Muscle layer of colon (tissue), 2 donors: ENCODE data around the gene DTNB.
"Not testable (repeated sequence)": the region's sequence is repeated elsewhere in the genome, so short reads cannot be mapped to it uniquely, and the experiment has no call there.

Experiments used
- H3K27ac ChIP-seq: one replicate; pipeline ENCODE4 v1.7.0; 2013; ENCODE audit warnings: low read depth, mild to moderate bottlenecking, low read length, moderate library complexity
- H3K27me3 ChIP-seq, 2 donors: one replicate each; pipeline ENCODE4 v1.7.0; 2013; ENCODE audit warnings: low read length in 2 of 2, mild to moderate bottlenecking in 2 of 2; ENCODE audit not compliant: insufficient read depth in 2 of 2, control insufficient read depth in 1 of 2
- H3K36me3 ChIP-seq: one replicate; pipeline ENCODE4 v1.7.0; 2013; ENCODE audit warnings: mild to moderate bottlenecking, low read length; ENCODE audit not compliant: insufficient read depth
- H3K4me1 ChIP-seq: one replicate; pipeline ENCODE4 v1.7.0; 2013; ENCODE audit warnings: mild to moderate bottlenecking, low read length; ENCODE audit not compliant: insufficient read depth
- H3K4me3 ChIP-seq, 2 donors: one replicate each; pipeline ENCODE4 v1.7.0; 2013; ENCODE audit warnings: low read length in 2 of 2, low read depth in 1 of 2, mild to moderate bottlenecking in 1 of 2, moderate library complexity in 1 of 2
- H3K9ac ChIP-seq: one replicate; pipeline ENCODE4 v1.7.0; 2013; ENCODE audit warnings: low read length
- H3K9me3 ChIP-seq: one replicate; pipeline ENCODE4 v1.7.0; 2013; ENCODE audit warnings: mild to moderate bottlenecking, low read length
- donor health status: abdominal sarcoma.
- donor health status: Adenocarcinoma of cecum.

Gene DTNB

GRCh38 chr2:25411281-25411680, 262.1 kb downstream of the DTNB start:
- no peak overlapping the region for H3K4me3 ChIP-seq
- no peaks in the 10 kb centered on the region for H3K4me1 ChIP-seq
- H3K27ac ChIP-seq, result no peak overlapping the region
- no peaks in the 10 kb centered on the region for H3K27me3 ChIP-seq
- no peaks in the 10 kb centered on the region for H3K9me3 ChIP-seq
- no peak overlapping the region for H3K9ac ChIP-seq
- no peaks in the 10 kb centered on the region for H3K36me3 ChIP-seq

GRCh38 chr2:25410370-25410769, 263.0 kb downstream of the DTNB start:
- Histone ChIP-seq H3K9me3 (no peaks in the 10 kb centered on the region), H3K4me1 (no peaks in the 10 kb centered on the region), H3K36me3 (no peaks in the 10 kb centered on the region)

GRCh38 chr2:25409468-25409867, 263.9 kb downstream of the DTNB start:
- no peaks in the 10 kb centered on the region for H3K36me3 ChIP-seq
- no peaks in the 10 kb centered on the region for H3K9me3 ChIP-seq
- no peak overlapping the region for H3K27ac ChIP-seq
- H3K27me3 ChIP-seq, result no peaks in the 10 kb centered on the region
- no peaks in the 10 kb centered on the region for H3K4me1 ChIP-seq
- H3K4me3 ChIP-seq, result no peak overlapping the region
- H3K9ac ChIP-seq, result no peak overlapping the region

More at GRCh38 chr2:25410370-25410769, 263.0 kb downstream of the DTNB start:
- Histone ChIP-seq H3K27me3 (no peaks in the 10 kb centered on the region), H3K4me3 (no peak overlapping the region), H3K9ac (no peak overlapping the region), H3K27ac (no peak overlapping the region)

GRCh38 chr2:25409044-25409443, 264.3 kb downstream of the DTNB start:
- H3K9me3 ChIP-seq, result no peaks in the 10 kb centered on the region
- H3K4me3 ChIP-seq, result no peak overlapping the region
- H3K9ac ChIP-seq, result no peak overlapping the region
- no peaks in the 10 kb centered on the region for H3K4me1 ChIP-seq
- H3K36me3 ChIP-seq, result no peaks in the 10 kb centered on the region
- no peaks in the 10 kb centered on the region for H3K27me3 ChIP-seq
- no peak overlapping the region for H3K27ac ChIP-seq

GRCh38 chr2:25405611-25406295, 267.6 kb downstream of the DTNB start:
- H3K36me3 ChIP-seq, result no peaks in the 10 kb centered on the region
- H3K4me1 ChIP-seq, result no peaks in the 10 kb centered on the region
- H3K4me3 ChIP-seq, result no peak overlapping the region
- H3K27me3 ChIP-seq, result no peaks in the 10 kb centered on the region
- no peaks in the 10 kb centered on the region for H3K9me3 ChIP-seq
- H3K27ac ChIP-seq, result no peak overlapping the region
- H3K9ac ChIP-seq, result no peak overlapping the region

GRCh38 chr2:25403120-25403760, 270.1 kb downstream of the DTNB start:
- H3K4me3 ChIP-seq, H3K9ac ChIP-seq, H3K27me3 ChIP-seq, H3K36me3 ChIP-seq, H3K27ac ChIP-seq, H3K9me3 ChIP-seq, H3K4me1 ChIP-seq: not testable (repeated sequence)

- H3K4me1 ChIP-seq, result no peaks in the 10 kb centered on the region
- no peak overlapping the region for H3K9ac ChIP-seq
- H3K36me3 ChIP-seq, result no peaks in the 10 kb centered on the region
- H3K4me3 ChIP-seq, result no peak overlapping the region
- no peak overlapping the region for H3K27ac ChIP-seq
- no peaks in the 10 kb centered on the region for H3K27me3 ChIP-seq
- no peaks in the 10 kb centered on the region for H3K9me3 ChIP-seq
Observed at GRCh38 chr2:25402477-25402876, 270.9 kb downstream of the DTNB start.

- Histone ChIP-seq H3K27ac (no peak overlapping the region), H3K36me3 (no peaks in the 10 kb centered on the region), H3K27me3 (no peaks in the 10 kb centered on the region), H3K9ac (no peak overlapping the region), H3K4me1 (no peaks in the 10 kb centered on the region), H3K9me3 (no peaks in the 10 kb centered on the region), H3K4me3 (no peak overlapping the region)
Observed at GRCh38 chr2:25401307-25402026, 271.9 kb downstream of the DTNB start.

GRCh38 chr2:25400576-25401216, 272.7 kb downstream of the DTNB start:
- no peak overlapping the region for H3K9ac ChIP-seq
- no peak overlapping the region for H3K27ac ChIP-seq

GRCh38 chr2:25400169-25400568, 273.2 kb downstream of the DTNB start:
- Histone ChIP-seq H3K9me3 (no peaks in the 10 kb centered on the region), H3K4me1 (no peaks in the 10 kb centered on the region), H3K27ac (no peak overlapping the region), H3K36me3 (no peaks in the 10 kb centered on the region), H3K9ac (no peak overlapping the region), H3K27me3 (no peaks in the 10 kb centered on the region), H3K4me3 (no peak overlapping the region)

More at GRCh38 chr2:25400576-25401216, 272.7 kb downstream of the DTNB start:
- Histone ChIP-seq H3K4me1 (no peaks in the 10 kb centered on the region), H3K27me3 (no peaks in the 10 kb centered on the region), H3K36me3 (no peaks in the 10 kb centered on the region), H3K4me3 (no peak overlapping the region), H3K9me3 (no peaks in the 10 kb centered on the region)

GRCh38 chr2:25398534-25398933, 274.8 kb downstream of the DTNB start:
- Histone ChIP-seq H3K4me1 (no peaks in the 10 kb centered on the region), H3K27ac (no peak overlapping the region), H3K4me3 (no peak overlapping the region), H3K9me3 (no peaks in the 10 kb centered on the region), H3K9ac (no peak overlapping the region), H3K36me3 (no peaks in the 10 kb centered on the region), H3K27me3 (no peaks in the 10 kb centered on the region)
